Stimulated activated CD8-positive, alpha-beta memory T cell treated with anti-CD3 and anti-CD28 coated beads, Interleukin-15, amount 100 ng/mL, for 24 hours (primary cell): ENCODE data around the gene NSRP1.
"Not testable (repeated sequence)": the region's sequence is repeated elsewhere in the genome, so short reads cannot be mapped to it uniquely, and the experiment has no call there.

Experiments
- DNase-seq: peaks from one replicate; pipeline ENCODE4 v3.0.0-alpha.2; 2020; ENCODE audit warnings: low read depth

Gene NSRP1, protein sequence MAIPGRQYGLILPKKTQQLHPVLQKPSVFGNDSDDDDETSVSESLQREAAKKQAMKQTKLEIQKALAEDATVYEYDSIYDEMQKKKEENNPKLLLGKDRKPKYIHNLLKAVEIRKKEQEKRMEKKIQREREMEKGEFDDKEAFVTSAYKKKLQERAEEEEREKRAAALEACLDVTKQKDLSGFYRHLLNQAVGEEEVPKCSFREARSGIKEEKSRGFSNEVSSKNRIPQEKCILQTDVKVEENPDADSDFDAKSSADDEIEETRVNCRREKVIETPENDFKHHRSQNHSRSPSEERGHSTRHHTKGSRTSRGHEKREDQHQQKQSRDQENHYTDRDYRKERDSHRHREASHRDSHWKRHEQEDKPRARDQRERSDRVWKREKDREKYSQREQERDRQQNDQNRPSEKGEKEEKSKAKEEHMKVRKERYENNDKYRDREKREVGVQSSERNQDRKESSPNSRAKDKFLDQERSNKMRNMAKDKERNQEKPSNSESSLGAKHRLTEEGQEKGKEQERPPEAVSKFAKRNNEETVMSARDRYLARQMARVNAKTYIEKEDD

DNA sequence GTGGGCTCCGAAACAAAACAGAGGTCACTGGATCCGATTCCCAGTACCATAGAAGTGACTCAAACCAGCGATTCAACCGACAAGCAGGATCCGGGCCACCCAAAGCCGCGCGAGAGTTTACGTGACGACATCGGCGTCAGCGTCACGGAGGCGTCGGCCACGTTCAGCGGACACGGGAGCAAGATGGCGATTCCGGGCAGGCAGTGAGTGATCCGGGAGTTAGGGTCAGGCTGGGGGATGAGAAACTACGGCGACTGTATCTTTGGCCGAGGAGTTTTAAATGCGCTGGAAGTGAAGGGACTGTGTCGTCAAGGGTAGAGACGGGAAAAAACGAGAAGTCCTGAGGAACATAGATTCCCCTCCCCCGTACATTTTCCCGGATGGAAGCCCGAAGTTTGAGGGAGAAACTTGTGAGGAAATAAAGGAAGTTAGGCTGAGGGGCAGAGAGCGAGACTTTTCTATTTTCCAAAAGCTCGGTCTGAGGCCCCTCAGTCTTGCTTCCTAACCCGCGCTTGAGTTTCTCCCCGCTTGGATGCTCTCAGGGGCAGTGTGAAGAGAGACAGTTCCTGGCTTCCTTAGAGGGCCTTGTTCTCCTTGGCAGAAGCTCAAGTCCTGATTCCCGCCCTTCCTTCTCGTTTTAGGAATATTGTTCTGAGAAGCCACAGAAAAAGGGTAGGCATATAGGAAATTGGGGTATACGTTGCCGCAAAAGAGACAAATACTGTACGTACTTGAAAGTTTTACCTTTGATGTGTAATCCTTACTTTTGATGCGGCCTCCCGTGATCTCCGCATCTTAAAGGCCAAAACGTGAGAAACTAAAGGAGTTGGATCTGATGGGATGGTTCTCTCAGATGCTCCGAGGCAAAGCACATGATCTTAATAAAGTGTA lies at the start of gene NSRP1:
Gene NSRP1 (plus strand): TSS at position 156 of the 891 bp plus-strand sequence. CDS start 28 bp downstream, at position 184.
- DNase-seq = peak; percentile 72

DNA sequence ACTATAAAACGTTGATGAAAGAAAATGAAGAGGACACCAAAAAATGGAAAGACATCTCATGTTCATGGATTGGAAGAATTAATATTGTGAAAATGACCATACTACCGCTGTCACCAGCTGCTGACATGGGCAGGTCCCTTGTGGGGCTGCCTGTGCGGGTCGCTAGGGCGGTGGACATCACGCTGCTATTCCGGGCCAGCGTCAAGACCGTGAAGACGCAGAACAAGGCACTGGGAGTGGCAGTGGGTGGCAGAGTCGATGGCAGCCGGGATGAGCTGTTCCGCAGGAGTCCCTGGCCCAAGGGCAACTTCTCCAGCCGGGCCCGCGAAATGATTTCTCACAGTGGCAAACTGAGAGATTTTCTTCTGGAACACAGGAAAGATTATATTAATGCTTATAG lies 48.2 kb upstream of the NSRP1 start:
- no peak for DNase-seq

DNA sequence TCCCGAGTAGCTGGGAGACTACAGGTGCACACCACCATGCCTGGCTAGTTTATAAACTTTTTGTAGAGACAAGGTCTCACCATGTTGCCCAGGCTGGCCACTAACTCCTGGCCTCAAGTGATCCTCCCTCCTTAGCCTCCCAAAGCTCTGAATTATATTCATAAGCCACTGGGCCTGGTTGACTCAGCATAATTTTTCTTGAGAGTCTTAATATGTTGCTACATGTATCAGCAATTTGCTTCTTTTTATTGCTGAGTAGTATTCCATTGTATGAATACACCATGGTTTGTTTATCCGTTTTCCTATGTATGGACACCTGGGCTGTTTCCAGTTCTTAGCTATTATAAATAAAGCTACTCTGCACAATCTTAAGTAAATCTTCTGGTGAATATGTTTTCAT lies 42.4 kb upstream of the NSRP1 start:
- no peak for DNase-seq

DNA sequence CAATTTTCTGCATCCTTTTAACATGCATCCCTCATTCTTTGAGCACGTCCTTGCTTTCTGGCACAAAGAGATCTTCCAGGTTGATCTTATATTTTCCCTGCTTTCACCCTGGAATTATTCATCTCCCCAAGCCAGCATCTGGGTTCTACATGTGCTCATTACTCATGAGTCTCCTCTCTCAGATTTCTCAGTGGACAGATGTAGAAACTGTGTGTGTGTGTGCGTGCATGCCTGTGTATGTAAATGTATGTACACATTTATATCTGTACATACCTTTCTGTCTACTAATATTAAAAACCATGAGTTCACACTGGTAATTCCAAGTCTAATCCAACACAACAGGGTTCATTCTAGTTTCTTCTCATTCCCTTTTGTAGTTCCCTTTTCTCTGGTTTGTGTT lies 41.9 kb upstream of the NSRP1 start:
- no peak for DNase-seq

DNA sequence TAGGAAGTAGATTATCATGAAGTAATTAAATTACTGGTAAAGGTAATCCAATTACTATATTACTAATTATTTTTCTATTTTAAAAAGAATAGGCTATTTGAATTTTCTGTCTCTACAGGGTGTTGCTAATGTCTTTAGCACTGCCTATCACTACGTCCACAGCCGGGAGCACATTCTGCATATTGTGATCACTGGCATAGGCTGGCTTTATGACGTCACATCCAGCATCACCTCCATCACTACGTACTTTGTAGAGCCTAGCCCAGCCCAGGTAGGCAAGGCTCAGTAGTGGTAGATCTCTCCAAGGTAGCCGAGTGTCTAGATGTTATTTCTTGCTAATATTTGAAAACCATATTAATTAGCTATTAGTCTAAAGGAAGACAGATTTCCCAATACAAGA lies 33.8 kb upstream of the NSRP1 start:
- DNase-seq = no peak

DNA sequence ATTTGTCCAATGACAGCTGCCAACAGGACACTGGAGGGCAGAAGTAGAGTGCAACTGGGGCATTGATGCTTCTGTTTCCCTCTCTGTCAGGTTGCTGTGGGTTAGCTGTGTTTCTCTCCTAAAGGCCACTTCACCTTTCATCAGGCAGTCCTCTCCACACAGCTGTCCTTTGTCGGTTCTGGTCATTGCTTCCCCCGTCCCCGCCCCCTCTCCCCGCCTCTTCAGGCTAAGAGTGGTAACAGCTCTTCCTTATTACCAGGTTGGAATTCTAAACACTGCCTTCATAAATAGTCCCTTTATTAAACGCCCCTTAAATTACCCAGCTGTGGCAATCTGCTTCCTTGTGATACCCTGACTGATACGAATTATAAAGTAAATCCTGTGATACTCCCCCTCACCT lies 31.8 kb upstream of the NSRP1 start:
- DNase-seq = no peak

DNA sequence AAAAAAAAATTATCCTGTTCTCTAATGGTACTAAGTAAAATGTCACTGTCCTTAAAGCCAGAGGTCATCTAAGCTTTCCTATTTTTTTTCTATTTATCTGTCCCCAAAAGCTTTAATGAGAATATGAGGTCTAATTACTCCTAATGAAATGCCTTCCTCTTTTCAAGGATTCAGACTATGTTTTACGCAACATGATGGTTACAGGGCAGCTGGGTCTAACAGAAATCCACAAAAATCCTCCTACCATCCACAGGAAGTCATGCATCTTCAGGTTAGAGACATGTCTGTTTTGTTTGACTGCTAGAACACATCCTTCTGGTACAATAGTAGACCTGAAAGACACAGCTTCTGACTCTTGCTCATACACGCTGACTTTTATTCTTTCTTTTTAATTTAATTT lies 29.7 kb upstream of the NSRP1 start:
- no peak for DNase-seq

DNA sequence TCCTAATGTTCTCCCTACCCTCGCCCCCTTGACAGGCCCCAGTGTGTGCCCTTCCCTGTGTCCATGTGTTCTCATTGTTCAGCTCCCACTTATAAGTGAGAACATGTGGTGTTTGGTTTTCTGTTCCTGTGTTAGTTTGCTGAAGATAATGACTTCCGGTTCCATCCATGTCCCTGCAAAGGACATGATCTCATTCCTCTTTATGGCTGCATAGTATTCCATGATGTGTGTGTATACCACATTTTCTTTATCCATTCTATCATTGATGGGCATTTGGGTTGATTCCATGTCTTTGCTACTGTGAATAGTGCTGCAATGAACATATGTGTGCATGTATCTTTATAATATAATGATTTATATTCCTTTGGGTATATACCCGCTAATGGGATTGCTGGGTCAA lies 29.2 kb upstream of the NSRP1 start:
- not testable (repeated sequence) for DNase-seq

DNA sequence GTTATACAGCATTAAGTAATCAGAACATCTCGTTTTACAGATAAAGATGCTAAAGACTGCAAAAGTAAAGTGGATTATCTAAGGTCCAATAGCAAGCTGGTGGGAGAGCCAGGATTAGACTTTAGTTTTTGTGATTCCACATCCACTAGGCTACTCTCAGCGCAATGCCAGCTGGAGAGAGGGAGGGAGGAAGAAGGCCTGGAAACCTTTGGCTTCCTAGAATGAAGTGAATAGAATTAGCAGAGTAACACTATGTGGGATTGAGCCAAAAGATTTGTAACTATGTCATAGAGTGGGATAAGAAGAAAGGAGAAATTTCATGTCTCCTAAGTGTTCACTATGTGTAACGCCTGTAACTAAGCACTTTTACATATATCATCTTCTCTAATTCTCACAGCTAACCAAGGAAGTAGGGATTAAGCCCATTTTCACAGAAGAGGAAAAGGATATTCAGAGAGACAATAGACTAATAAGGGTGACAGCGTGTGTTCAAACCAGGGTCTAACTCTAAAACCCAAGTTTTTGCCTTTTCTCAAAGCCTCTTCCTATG lies 25.4 kb upstream of the NSRP1 start:
- no peak for DNase-seq

DNA sequence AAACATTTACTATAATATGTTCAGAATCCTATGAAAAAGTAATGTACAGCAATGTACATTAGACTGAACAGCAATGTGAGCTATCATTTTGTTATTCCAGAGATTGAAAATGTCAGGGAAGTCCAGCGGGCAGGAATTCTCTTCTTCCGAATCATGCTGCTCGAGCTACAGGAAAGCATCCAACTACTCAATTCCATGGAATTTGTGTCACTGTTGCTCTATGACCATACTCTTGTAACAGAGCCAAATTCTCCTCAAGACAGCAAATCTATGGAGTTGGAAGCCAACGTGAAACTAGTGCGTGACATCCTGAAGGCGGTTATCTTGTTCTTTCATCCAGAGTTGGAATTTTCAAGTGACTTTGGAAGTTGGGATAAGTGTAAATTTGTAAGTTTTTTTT lies 24.8 kb upstream of the NSRP1 start:
- no peak for DNase-seq

DNA sequence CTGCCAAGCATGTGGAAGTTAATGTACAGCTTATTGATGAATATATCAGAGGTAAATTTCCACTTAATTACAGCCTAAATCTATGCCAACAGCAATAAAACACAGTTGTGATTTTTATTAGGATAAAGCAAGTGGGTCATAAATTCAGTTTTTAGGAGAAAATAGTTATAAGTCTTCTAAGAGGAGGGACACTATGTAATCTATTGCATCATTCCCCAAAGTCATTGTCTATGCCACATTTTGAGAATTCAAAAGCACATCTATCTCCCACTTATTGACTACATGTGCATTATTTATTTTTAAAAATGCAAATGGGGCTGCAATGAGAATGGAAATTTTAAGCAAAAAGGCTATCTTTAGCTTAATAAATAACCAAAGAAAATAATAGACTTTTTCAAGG lies 23.7 kb upstream of the NSRP1 start:
- DNase-seq = no peak

DNA sequence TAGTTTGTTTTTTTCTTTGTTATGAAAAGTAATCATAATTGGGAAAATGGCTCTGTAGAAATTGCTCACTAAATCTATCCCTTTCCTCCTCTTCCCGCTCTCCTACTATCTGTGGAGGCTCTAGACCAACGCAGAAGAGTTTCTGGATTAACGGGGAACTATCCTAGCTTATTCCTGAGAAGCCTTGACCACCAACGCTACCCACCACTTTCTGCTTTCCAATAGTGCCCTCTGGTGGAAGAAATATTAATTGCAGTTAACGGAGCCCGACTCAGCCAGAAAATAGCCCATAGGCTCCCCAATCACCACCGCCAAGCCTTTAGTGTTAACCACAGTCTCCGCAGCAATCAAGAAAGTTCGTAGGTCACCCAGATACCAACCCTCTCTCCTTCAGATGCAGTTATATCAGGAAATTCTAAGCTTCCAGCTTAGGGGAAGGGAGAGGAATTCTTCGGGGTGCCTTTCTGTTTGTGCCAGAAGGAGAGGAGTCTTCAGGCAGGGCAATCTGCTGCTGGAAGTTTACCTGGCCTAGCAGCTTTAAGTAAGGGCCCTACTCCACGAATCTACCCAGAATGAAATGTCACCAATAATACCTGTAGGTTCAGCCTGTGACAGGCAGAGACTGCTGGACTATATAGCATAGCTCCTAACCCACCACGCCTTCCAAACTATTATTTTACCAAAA lies 23.0 kb upstream of the NSRP1 start:
- DNase-seq = no peak

DNA sequence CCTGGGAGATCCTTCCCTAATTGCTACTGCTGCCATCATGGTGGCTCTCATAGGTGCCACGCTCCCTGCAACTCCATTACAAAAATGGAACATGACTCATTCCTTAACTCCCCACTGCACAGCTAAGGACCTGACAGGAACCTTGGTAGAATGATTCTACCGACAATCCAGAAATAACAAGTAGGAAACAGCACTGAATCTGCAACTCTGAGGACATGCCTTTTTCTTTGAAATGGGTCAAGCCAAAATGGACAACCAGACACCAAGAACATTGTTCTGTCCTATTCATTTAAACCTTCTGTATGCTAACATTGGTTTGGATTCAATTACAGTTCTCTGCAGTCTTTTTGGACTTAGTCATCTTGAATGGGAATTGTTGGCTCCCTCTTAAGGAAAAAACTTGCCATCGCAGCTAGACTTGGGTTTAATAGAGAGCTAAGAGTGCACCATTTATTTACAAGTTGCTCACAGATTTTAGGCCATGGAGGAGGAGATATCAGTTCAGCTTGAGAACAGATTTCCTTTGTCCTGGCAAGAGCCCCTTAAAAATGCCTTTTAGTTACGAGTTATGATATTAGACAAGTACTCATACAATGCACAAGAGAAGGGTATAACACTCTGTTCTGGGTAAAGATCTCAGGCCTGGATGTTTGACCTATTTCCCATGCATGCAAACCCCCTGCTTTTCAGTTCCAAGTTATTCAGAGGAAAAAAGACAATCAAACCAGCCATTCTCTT lies 20.9 kb upstream of the NSRP1 start:
- no peak for DNase-seq

DNA sequence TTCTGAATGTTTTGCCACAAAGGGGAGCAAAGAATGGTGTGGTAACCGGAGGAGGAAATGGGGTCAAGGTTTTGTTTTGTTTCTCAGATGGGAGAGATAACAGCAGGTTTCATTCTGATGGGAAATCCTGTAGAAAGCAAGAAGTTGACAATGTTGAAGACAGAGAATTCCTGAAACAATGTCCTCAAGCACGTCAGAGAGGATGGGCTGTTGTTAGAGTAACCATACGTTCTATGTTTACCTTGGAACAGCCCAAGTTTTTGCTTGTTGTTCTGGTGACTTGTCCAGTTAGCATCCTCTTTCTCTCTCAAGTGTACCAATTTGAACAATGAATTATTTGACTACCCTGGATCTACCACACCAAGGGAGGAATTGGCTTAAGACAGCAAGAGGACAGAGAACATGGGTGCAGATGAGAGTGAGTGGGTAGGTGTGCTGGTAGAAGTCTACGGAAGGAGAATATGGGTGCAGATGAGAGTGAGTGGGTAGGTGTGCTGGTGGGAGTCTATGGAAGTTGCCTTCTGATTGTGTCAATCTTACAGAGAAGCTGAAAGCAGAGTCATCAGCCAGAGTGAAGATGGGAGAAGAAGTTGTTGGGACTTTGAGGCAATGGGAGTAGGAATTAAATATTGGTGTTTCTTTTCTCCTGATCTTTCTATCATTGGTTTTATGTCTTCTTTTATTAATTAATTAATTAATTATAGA lies 14.8 kb upstream of the NSRP1 start:
- no peak for DNase-seq

DNA sequence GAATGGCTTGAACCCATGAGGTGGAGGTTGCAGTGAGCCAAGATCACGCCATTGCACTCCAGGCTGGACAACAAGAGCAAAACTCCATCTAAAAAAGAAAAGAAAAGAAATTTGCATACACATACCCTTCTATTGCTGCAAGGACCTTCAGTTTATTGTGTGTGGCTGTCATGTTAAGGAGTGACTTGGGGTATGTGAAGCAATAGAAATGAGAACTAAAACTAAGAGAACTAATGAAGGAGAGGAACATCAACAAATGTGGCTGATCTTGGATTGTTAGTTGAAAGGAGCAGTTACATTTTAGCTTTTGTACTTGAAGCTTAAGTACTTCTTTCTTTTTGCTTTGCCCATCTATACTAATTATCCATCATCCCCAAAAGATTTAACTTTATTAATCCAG lies 12.7 kb upstream of the NSRP1 start:
- no peak for DNase-seq

DNA sequence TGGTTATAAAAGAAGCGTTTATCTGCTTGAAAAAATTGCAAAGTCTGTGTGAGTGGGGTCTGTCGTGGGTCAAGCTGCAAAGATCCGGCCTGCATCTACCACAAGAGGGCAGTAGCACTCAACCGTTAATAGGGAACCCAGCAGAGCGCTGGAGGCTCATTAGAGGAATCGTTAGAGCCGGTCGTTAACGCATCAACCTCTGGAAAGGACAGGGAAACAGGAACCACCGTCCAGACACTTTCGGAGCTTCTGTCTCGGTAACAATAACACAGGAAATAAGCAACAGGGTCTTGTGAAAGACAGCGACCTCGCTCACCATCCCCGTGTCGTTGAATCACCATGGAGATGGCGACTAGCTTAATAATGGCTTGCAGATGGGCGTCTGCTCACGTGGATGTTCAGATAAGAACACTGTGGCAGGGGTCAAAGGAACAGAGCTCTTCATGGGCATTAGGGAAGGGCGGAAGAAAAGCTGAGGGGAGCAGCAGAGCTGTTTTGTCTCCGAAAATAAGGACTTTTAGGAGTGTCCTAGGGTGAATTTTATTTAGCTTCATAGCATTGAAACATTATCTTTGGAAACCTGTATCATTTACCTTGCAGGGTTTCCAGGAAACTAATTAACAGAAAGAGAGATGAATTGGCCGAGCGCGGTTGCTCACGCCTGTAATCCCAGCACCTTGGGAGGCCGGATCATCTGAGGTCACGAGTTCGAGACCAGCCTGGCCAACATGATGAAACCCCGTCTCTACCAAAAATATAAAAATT lies 11.9 kb upstream of the NSRP1 start:
- peak; percentile 16 for DNase-seq

DNA sequence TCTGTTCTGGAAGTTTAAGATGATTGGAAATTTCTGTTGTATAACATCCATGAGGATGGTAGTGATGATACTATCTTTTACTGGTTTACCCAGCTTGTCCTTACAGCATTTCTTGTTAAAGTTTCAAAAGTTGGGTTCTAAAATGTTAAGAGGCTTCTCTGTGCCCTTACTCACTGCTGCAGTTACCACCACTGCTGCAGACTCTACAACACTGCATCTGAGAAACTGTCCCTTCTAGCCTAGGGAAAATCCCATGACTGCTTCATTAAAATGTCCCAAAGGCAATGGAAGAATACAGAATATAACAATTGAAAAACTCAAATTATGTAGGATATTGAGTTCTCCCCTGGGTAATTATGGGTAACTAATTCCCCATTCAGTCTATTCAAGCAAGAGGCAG lies 3.8 kb upstream of the NSRP1 start:
- no peak for DNase-seq

DNA sequence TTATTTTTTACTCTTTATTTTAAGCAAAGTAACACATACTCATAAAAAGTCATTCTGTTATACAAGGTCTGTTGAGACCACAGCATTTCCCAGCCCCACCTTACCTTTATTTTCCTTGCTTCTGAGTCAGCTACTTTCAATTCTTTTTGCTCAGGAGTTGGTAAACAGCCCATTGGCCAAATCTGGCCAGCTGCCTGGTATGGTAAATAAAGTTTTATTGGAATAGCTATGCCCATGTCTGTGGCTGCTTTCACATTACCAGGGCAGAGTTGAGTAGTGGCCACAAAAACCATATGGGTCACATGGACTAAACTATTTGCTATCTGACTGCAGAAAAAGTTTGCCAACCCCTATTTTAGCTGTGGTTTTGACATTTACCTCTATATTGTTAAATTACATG lies 3.4 kb upstream of the NSRP1 start:
- no peak for DNase-seq

DNA sequence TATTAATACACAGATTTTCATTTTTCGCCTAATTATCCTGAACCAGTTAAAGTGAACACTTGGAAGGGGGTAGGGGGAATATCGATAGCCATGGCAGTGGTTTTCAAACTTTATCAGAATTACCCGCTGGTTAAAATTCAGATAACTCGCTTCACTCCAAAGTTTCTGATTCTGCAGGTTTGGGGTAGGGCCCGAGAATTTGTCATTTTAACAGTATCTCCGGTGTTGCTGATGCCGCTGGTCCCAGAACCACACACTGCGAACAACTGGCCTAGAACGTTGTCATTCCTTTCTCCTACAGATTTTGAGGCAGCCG lies 313 bp upstream of the NSRP1 start:
- DNase-seq = no peak

DNA sequence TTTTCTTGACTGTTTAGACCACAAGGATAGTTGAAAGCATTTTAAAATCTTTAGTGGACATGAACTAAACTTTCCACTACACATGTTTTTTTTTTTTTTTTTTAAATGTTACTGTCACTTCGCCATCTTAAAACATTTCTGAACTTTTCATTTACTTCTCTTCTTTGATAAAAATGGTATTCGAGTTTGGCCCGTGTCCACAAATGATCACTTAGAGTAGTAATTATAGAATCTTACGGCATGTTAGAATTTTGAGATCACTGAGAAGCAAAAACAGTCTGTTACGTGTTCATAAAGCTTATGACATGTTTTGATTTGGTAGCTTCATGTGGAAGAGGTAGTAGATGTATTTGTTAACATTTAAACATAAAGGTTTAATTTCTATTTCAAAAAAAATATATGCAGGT lies 1.1 kb downstream of the NSRP1 start:
- no peak for DNase-seq
